HUES48 (cell line): Measurements from ENCODE around the gene IL17RE.

Experiments used
- H3K27ac ChIP-seq: one replicate; pipeline ENCODE4 v1.7.0; 2013; ENCODE audit warnings: low read depth, low read length, inconsistent platforms
- H3K27me3 ChIP-seq: 2 replicates; pipeline ENCODE4 v1.6.1; 2013; ENCODE audit warnings: mild to moderate bottlenecking, low read length; ENCODE audit not compliant: control insufficient read depth, insufficient read depth
- H3K36me3 ChIP-seq: 2 replicates; pipeline ENCODE4 v1.6.1; 2013; ENCODE audit warnings: low read length; ENCODE audit not compliant: control insufficient read depth, insufficient read depth
- H3K4me1 ChIP-seq: 2 replicates; pipeline ENCODE4 v1.6.1; 2013; ENCODE audit warnings: mild to moderate bottlenecking, low read length; ENCODE audit not compliant: control insufficient read depth, insufficient read depth
- H3K4me3 ChIP-seq: 2 replicates; pipeline ENCODE4 v1.5.1; 2013; ENCODE audit warnings: mild to moderate bottlenecking, low read depth, low read length
- H3K9ac ChIP-seq: 2 replicates; pipeline ENCODE4 v1.6.1; 2013; ENCODE audit warnings: mild to moderate bottlenecking, low read depth, low read length, moderate library complexity
- H3K9me3 ChIP-seq: 2 replicates; pipeline ENCODE4 v1.6.1; 2013; ENCODE audit warnings: low read length; ENCODE audit not compliant: control insufficient read depth, insufficient read depth

The IL17RE gene

DNA sequence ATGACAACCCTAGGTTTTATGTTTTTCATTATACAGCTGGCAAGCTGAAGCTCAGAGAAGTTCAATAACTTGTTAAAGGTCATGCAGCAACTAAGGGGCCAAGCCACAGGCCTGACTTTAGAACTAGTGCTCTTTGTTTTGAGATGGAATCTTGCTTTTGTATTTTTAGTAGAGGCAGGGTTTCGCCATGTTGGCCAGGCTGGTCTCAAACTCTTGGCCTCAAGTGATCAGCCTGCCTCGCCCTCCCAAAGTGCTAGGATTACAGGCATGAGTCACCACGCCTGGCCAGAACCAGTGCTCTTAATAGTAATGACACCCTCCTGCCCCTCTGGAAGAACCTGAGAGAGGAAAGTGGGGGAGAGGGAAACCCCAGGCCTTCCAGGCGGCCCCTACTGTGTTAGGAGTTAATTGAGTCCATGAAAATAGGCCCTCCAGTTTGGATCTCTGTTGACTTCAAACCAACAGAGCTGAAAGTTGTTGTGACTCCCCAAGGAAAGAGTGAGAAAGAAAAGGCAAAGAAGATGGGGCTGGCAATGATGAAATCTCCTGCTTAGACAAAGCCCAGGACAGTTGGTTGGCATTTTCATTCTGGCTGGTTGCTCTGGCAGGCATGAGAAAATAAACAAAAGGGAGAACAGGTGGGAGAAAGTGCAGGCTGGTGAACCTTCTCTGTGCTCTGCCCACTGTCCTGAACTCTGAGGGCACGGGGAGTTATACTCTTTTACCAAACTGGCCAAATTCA lies 53.1 kb downstream of the IL17RE start:
- Histone ChIP-seq H3K4me1 (peaks cover 21% of the 10 kb centered on the region), H3K9ac (no peak overlapping the region), H3K27ac (no peak overlapping the region), H3K4me3 (no peak overlapping the region), H3K9me3 (no peaks in the 10 kb centered on the region), H3K27me3 (peaks cover 4% of the 10 kb centered on the region; the same call in 1 of the 2 replicates), H3K36me3 (no peaks in the 10 kb centered on the region)

DNA sequence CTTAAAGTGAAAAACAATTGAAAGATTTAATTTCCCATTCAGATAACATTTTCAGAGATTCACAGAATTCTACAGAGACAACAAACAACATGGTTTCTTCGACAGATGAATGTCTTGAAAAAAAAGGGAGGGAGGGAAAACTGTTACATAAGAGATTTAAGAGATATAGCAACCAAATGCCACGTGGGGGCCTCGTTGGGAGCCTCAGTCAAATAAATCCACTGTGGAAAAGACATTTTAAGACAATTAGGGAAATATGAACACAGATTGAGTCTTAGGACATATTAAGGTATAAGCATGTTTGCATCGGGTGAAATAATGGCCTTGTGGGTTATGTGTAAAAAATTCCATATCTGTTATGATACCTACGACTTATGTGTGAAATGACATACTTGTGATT lies 54.6 kb downstream of the IL17RE start:
- Histone ChIP-seq H3K4me1 (peaks cover 21% of the 10 kb centered on the region), H3K27ac (no peak overlapping the region), H3K27me3 (peaks cover 4% of the 10 kb centered on the region; the same call in 1 of the 2 replicates), H3K4me3 (no peak overlapping the region), H3K9ac (no peak overlapping the region), H3K9me3 (no peaks in the 10 kb centered on the region), H3K36me3 (no peaks in the 10 kb centered on the region)

DNA sequence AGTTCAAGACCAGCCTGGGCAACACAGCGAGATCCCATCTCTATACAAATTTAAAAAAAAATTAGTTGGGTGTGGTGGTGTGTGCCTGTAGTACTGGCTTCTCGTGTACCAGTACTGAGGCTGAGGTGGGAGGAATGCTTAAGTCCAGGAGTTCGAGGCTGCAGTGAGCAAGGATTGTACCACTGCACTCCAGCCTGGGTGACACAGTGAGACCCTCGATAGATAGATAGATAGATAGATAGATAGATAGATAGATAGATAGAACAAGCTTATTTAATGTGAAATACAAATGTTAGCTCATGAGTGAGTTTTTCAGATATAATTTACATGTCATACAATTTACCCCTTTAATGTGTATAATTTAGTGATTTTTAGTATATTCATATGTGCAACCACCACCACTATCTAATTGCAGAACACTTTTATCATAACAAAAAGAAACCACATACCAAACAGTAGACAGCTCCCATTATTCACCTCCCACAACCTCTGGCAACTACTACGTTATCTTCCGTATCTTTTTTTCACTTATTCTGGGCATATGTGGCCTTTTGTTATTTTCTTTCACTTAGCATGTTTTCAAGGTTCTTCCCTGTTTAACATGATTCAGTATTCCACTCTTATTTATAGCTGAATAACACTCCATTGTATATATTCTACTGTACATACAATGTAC lies 62.7 kb downstream of the IL17RE start:
- no peak overlapping the region for H3K27ac ChIP-seq
- H3K9me3 ChIP-seq = no peaks in the 10 kb centered on the region
- no peak overlapping the region for H3K9ac ChIP-seq
- no peak overlapping the region for H3K4me3 ChIP-seq
- H3K4me1 ChIP-seq = no peaks in the 10 kb centered on the region
- H3K36me3 ChIP-seq = peaks cover 31% of the 10 kb centered on the region
- no peaks in the 10 kb centered on the region for H3K27me3 ChIP-seq
